GM21447 (cell line): ENCODE measurements around the gene MYH11.

Experiments
- ATAC-seq: cut with Tn5 transposase; IDR thresholded peaks from one replicate; pipeline ENCODE4 v1.9.1; 2021; ENCODE audit not compliant: unreplicated experiment

The MYH11 gene

DNA sequence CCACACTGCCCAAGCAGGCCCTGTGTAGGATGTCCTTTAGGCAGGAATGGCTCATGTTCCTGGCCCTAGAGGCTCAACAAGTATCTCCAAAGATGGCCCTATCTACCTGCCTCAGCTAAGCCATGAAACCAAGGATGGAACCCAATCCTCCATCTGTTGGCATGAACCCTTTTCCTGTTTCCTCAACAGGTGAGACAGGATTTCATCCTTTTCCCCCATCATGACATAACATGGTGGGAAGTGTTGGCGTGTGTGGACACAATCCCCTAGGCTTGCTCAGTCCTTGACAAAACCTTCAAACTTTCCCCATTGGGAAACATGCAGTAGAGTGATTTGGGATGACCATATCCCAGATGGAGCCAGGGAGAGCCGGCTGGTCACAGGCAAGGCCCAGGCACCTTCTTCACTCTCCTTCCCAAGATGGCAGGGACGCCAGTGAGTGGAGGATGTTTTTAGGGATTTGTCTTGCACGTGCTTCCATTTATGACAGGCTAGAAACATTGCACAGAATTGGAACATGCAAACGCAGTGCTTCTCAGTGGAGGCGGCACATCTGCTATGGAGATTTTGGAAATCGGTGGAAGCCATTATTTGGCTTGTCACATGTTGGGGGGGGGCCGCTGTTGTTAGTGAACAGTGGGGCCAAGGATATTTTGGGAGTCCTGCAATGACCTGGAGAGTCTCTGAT lies 77.0 kb downstream of the MYH11 start:
- no peak for ATAC-seq

GRCh38 chr16:15778999-15779614 lies 77.7 kb downstream of the MYH11 start:
- no peak for ATAC-seq

- ATAC-seq = no peak
These were observed 78.6 kb downstream of the MYH11 start for GRCh38 chr16:15778204-15778743.

DNA sequence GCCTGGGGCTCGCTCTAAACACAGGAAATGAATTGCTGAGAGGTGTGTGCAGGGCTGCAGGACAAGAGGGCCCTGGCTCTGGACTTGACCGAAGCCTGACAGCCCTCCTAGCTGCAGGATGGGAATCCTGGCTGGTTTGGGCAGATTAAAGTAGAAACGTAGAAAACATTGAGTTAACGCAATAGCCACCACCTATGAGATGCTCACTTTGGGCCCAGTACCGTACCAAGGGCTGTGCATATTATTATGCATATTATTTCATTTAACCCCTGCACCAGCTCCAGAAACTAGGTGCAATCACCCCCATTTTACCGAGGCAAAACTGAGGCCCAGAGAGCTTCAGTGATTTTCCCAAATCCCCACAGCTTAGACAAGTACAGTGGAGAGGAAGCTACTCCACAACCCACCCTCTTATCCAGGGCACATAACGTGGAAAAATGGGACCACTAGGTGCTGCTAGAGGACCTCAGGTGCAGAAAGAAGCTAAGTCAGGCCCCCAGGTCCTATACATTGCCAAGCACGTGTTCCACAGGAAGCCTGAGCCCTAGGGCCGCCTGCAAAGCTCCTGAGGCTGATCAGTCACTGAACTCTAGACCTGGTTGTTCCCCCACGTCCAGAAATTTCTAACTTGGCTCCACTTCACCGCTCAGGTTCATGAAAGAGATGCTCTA lies 79.2 kb downstream of the MYH11 start:
- no peak for ATAC-seq

DNA sequence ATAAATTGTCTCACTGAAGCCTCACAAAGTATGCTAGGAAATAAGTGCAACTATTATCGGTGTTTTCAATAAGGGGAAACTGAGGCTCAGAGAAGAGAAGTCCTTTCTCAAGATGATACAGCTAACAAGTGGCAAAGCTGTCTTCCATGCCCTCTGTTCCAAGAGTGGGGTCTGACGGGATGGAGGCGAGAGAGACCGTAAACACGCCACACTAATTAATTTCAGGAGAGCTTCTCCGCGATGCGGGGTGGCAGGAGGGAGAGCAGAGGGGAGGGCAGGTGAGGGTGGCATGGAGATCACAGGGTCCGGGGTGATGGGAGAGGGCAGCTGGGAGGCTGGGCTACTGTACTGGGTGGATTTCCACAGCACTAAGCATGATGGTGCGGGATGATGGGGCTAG lies 80.3 kb downstream of the MYH11 start:
- no peak for ATAC-seq

- ATAC-seq = no peak
These were observed 81.0 kb downstream of the MYH11 start for GRCh38 chr16:15775663-15776304.

DNA sequence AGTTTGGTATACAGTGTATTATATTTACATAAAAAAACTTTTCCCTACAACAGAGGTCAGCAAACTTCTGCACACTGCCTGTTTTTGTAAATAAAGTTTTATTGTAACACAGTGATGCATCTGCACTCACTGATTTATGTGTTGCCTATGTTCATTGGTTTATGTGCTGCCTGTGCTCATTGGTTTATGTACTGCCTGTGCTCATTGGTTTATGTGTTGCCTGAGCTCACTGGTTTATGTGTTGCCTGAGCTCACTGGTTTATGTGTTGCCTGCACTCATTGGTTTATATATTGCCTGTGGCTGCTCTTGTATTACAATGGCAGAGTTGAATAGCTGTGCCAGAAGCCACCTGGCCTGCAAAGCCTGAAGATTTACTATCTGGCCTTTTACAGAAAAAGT lies 81.6 kb downstream of the MYH11 start:
- no peak for ATAC-seq

DNA sequence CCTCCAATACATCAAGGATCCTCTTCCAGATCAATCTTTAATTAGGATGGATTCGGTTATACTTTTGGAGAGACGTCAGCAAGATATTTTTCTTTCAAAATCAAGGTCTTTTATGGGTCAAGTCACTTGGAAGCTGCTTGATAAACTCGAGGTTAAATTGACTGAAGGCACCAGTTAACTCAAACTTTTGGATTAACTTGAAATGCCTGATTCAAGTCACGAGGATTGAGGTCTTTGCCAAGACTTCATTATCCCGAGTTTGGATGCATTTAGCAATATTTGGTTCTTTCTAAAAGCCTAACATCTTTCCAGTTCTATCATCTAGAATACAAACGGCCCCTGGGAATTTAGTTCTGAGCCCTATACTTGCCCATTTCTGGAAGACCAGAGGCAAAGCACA lies 82.9 kb downstream of the MYH11 start:
- ATAC-seq = no peak

DNA sequence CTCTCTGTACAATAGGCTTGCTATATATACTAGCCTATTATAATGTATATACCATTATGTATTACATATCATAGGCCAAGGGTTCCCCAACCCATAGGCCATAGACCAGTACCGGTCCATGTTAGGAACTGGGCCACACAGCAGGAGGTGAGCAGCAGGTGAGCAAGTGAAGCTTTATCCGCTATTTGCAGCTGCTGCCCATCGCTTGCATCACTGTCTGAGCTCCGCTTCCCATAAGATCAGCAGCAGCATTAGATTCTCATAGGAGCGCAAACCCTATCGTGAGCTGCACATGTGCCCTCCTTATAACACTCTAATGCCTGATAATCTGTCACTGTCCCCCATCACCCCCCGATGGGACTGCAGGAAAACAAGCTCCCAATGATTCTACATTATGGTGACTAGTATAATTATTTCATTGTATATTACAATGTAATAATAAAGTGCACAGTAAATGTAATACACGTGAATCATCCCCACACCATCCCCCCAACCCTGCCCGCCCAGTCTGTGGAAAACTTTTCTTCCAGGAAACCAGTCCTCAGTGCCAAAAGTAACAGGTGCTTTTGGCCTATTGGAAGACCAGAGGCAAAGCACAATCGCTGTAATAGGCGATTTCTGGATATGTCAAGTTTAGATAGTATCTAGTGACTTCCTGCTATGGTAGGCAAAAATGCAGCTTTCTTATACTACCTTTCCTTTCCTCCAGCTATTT lies 84.1 kb downstream of the MYH11 start:
- ATAC-seq = no peak

DNA sequence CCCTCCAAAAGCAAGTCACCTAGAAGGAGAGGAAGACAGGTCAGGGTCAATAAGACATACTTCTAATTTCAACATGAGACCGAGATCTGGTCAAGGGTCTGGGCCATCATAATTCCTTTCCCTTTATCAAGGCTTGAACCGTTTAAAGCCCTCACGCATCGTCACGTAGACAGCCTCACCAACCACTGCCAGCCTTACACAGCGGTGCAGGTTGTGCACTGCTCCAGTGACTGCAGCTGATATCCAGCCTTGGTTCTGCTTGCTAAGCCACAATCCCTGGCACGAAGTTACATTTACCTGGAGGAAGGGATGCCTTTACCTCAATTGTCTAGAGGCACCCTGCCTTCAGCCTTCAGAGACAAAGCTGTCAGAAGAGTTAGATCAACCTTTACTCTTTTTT lies 85.1 kb downstream of the MYH11 start:
- ATAC-seq = no peak

DNA sequence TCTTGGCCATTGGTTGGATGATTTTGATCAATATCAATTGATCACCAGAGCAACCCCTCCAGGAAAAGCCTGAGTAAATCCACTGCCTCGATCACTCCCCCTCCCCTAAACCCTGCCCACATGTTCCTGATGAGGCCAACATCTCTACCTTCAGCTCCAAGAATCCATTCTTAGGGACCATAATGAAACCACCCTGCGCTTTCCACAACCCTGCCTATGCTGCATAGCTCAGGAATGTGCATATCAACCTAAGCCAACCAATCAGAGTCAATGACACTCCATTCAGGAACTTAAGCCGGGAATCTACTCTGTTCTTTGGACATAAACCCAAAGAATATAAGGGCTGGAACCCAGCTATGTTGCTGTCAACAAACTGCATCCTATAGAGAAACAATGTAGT lies 86.3 kb downstream of the MYH11 start:
- ATAC-seq = no peak

DNA sequence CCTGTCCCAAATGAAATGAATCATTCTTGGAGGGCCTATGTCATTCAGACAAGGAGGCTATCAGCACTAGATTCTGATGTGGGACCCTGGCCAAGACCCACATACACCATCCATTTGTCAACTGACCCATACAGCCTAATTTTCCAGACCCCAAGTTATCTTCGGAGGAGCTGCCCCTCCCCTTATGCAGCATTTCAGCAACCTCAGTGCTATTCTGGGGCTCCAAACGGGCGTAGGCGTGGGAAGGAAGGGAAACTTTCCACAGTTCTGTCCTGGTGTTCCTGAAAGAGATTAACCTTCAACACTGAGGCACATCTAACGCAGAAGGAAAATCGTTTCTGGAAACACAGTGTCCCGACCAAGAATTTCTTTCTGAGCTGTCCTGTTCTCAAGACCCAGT lies 86.7 kb downstream of the MYH11 start:
- no peak for ATAC-seq

DNA sequence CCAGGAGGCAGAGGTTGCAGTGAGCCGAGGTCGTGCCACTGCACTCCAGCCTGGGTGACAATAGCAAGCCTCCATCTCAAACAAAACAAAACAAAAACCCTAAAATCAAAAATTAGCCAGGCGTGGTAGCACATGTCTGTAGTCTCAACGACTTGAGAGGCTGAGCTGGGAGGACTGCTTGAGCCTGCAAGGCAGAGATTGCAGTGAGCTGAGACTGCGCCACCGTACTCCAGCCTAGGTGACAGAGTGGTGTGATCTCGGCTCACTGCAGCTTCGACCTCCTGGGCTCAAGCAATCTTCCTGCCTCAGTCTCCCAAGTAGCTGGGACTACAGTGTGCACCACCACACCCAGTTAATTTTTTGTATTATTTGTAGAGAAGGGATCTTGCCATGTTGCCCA lies 87.6 kb downstream of the MYH11 start:
- ATAC-seq = no peak

DNA sequence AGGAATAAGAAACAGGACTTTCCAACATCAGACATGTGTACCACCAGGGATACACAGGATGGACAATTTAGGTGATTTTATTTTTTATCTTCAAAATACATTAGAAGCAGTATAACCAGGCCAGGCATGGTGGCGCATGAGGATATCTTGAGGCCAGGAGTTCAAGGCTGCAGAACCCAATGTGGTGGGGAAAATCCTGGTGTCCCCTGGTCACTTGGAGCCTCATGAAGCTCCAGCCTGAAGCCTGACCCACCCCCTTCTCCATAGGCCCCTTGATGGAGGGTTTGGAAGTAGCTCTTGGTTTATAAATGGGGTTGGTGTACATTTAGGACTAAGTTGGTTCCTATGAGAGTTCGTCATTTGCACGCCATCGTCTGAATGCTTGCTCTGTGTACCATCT lies 88.6 kb downstream of the MYH11 start:
- no peak for ATAC-seq

- no peak for ATAC-seq
These were observed 89.9 kb downstream of the MYH11 start for GRCh38 chr16:15766918-15767317.

GRCh38 chr16:15765880-15766279 lies 90.9 kb downstream of the MYH11 start:
- peak; percentile 86 for ATAC-seq

GRCh38 chr16:15765116-15765515 lies 91.7 kb downstream of the MYH11 start:
- no peak for ATAC-seq

GRCh38 chr16:15764112-15764511 lies 92.7 kb downstream of the MYH11 start:
- no peak for ATAC-seq

DNA sequence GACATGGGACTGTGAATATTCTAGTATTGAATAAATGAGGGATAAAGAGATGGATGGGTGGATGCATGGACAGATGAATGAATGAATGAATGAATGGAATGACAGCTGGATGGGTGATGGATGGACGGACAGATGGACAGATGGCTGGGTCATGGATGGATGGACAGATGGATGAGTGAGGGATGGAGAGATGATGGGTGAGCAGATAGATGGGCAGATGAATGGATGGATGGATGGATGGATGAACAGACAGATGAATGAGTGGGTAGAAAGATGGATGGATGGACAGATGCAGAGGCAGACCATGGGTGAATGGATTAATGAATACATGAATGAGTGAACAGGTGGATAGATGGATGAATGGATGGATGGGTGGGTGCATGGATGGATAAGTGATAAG lies 96.7 kb downstream of the MYH11 start:
- no peak for ATAC-seq

DNA sequence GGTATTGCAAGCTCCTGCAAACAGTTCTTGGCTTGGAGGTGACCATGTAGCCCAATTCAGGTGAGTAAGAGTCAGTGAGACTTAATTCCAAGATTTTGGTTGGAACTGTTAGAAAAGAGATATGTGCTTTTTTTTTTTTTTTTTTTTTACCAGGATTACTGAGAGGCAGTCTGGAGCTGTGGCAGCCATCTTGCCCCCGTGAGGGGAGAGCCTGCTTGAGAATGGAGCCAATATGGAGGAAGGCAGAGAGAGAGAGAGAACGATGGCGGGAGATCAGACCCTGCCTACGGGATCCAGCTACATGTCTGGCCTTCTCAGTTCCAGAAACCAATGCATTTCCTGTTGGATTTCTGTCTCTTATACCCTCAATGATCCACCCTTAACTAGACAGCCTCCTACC lies 97.8 kb downstream of the MYH11 start:
- ATAC-seq = no peak

DNA sequence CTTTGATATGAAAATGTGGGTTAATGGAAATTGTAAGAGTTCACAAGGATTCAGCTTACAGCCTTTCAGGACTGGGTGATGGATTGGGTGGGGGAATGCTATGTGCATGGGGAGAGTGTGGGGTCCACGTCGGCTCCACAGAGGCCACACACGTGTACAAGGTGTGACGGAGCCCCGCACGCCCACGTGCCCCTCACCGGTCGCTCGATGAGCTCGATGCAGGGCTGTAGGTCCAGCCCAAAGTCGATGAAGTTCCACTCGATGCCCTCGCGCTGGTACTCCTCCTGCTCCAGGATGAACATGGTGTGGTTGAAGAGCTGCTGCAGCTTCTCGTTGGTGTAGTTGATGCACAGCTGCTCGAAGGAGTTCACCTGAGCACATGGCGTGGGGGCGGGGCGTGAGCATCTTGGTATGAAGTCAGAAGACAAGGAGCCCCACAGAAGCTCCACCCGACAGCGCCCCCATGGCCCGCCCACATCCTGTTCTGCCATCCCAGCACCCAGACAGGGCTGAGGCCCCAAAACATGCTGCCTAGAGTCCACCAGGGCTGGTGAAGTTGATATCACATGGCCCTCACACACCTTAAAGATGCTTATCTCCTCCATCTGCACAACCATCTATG lies 99.1 kb downstream of the MYH11 start:
- ATAC-seq = no peak
